HG03159 (cell line): ENCODE data around the gene FARP2.
"Not testable (repeated sequence)": the region's sequence is repeated elsewhere in the genome, so short reads cannot be mapped to it uniquely, and the experiment has no call there.

Source experiments
- ATAC-seq: cut with Tn5 transposase; IDR thresholded peaks from one replicate; pipeline ENCODE4 v1.9.1; 2021; ENCODE audit warnings: mild to moderate bottlenecking, moderate library complexity; ENCODE audit not compliant: unreplicated experiment

FARP2 gene

GRCh38 chr2:241396809-241397208 lies 40.7 kb downstream of the FARP2 start:
- not testable (repeated sequence) for ATAC-seq

- no peak for ATAC-seq
Observed at GRCh38 chr2:241399941-241400922, 44.1 kb downstream of the FARP2 start.

- no peak for ATAC-seq
Observed at GRCh38 chr2:241408849-241409248, 52.8 kb downstream of the FARP2 start.

- ATAC-seq, result no peak
Observed at GRCh38 chr2:241410739-241411176, 54.7 kb downstream of the FARP2 start.

- ATAC-seq, result no peak
Observed at GRCh38 chr2:241412144-241412543, 56.1 kb downstream of the FARP2 start.

GRCh38 chr2:241413501-241413900 lies 57.4 kb downstream of the FARP2 start:
- not testable (repeated sequence) for ATAC-seq

- ATAC-seq, result no peak
Observed at GRCh38 chr2:241413929-241414580, 58.0 kb downstream of the FARP2 start.

- no peak for ATAC-seq
Observed at GRCh38 chr2:241415196-241415595, 59.1 kb downstream of the FARP2 start.

- ATAC-seq, result no peak
Observed at GRCh38 chr2:241417626-241418025, 61.5 kb downstream of the FARP2 start.

- ATAC-seq, result no peak
Observed at GRCh38 chr2:241421330-241421729, 65.2 kb downstream of the FARP2 start.

- not testable (repeated sequence) for ATAC-seq
Observed at GRCh38 chr2:241421942-241422341, 65.9 kb downstream of the FARP2 start.

- no peak for ATAC-seq
Observed at GRCh38 chr2:241422350-241422749, 66.3 kb downstream of the FARP2 start.

GRCh38 chr2:241423489-241423888 lies 67.4 kb downstream of the FARP2 start:
- not testable (repeated sequence) for ATAC-seq

- no peak for ATAC-seq
Observed at GRCh38 chr2:241425368-241425767, 69.3 kb downstream of the FARP2 start.

GRCh38 chr2:241430178-241430577 lies 74.1 kb downstream of the FARP2 start:
- no peak for ATAC-seq

- ATAC-seq, result no peak
Observed at GRCh38 chr2:241432824-241433448, 76.9 kb downstream of the FARP2 start.

GRCh38 chr2:241437179-241437578 lies 81.1 kb downstream of the FARP2 start:
- no peak for ATAC-seq

- no peak for ATAC-seq
Observed at GRCh38 chr2:241441492-241441891, 85.4 kb downstream of the FARP2 start.

GRCh38 chr2:241443486-241444223 lies 87.6 kb downstream of the FARP2 start:
- no peak for ATAC-seq

GRCh38 chr2:241445426-241445825 lies 89.3 kb downstream of the FARP2 start:
- ATAC-seq, result no peak

- not testable (repeated sequence) for ATAC-seq
Observed at GRCh38 chr2:241450092-241450491, 94.0 kb downstream of the FARP2 start.
